Keratinocyte (primary cell): ENCODE measurements around the gene OSGIN1.

Experiments
- CTCF ChIP-seq, 3 experiments: IDR thresholded peaks in 1 of 3; conservative IDR thresholded peaks in 1 of 3; optimal IDR thresholded peaks in 1 of 3; 2 replicates in 2 of 3; 3 replicates in 1 of 3; pipeline versions ENCODE3 to v1.5.1; 2011; ENCODE audit warnings: low read length in 3 of 3, mild to moderate bottlenecking in 3 of 3, moderate library complexity in 2 of 3, control low read depth in 1 of 3, inconsistent platforms in 1 of 3; ENCODE audit not compliant: insufficient read depth in 2 of 3; ENCODE audit errors: extremely low read depth in 1 of 3
- EZH2 ChIP-seq: IDR thresholded peaks from one replicate; pipeline ENCODE4 v1.6.1; 2012; ENCODE audit warnings: inconsistent platforms, mild to moderate bottlenecking, low read length, moderate library complexity

GRCh38 chr16:83972256-83973008 lies 19.4 kb downstream of the OSGIN1 start:
- TF ChIP-seq CTCF (optimal IDR thresholded peaks at IDR 0.05 in 1 of 3, IDR thresholded peaks at IDR 0.05 in 1 of 3, conservative IDR thresholded peaks at IDR 0.05 in 1 of 3; ENCODE audit: extremely low read depth in 1 of 3, insufficient read depth in 2 of 3, low read length in 3 of 3) (no peak), EZH2 (no peak)
